SK-N-MC (cell line): ENCODE data around the gene NDFIP1.

Source experiments
- DNase-seq: peaks from one replicate; pipeline ENCODE4 v3.0.0-alpha.2; 2011; ENCODE audit warnings: low read depth, low spot score
- H3K27ac ChIP-seq: fragments of 200-600 bp; sonication (generic); 2 replicates; pipeline ENCODE4 v1.5.1; 2016; ENCODE audit warnings: mixed run types
- H3K36me3 ChIP-seq: fragments of 200-600 bp; sonication (generic); 2 replicates; pipeline ENCODE4 v1.6.1; 2017; ENCODE audit warnings: antibody characterized with exemption, low read length, mixed read lengths; ENCODE audit not compliant: insufficient read depth
- H3K4me3 ChIP-seq: fragments of 200-600 bp; sonication (generic); 2 replicates; pipeline ENCODE4 v1.5.1; 2016
- H3K9ac ChIP-seq: fragments of 200-600 bp; sonication (generic); 2 replicates; pipeline ENCODE4 v1.8.0; 2017; ENCODE audit warnings: mixed run types, mixed read lengths; ENCODE audit not compliant: insufficient read length
- H3K9me3 ChIP-seq: fragments of 200-600 bp; sonication (generic); 2 replicates; pipeline ENCODE4 v1.6.1; 2017; ENCODE audit warnings: low read depth, mild to moderate bottlenecking, antibody characterized with exemption, low read length, moderate library complexity, mixed read lengths
- EZH2 ChIP-seq: fragments of 200-600 bp; sonication (generic); IDR thresholded peaks from one replicate; pipeline ENCODE4 v1.6.1; 2017; ENCODE audit warnings: antibody characterized with exemption
- FOXP2 ChIP-seq: optimal IDR thresholded peaks from 2 replicates; pipeline ENCODE3; 2011; ENCODE audit warnings: mild to moderate bottlenecking, moderate library complexity; ENCODE audit not compliant: insufficient read depth; ENCODE audit errors: extremely low read length, control extremely low read depth
- POLR2AphosphoS5 ChIP-seq: IDR thresholded peaks from 2 replicates; pipeline ENCODE4 v1.6.1; 2012; ENCODE audit warnings: mild to moderate bottlenecking, low read depth, low read length, borderline replicate concordance

Gene NDFIP1

DNA sequence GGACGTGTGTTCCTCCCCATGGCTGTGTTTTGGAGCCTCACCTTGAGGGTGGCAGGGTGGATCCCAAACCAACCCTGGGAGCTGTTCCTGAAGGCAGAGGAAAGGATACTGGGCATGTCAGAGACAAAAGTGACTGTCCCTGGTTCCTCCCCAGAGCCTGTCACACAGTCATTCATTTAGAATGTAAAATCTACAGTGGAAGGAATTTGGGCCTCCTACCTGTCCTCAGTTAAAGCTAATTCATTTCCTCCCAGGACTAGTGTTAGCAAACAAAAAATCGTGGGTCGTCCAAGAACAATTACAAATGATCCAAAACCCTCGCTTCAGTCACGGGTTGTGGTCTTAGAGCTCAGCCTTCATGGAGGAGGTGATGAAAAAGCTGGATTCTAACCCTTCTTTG is 83.2 kb downstream of the NDFIP1 start:
- no peak overlapping the region for H3K27ac ChIP-seq
- DNase-seq = no peak
- H3K36me3 ChIP-seq = no peaks in the 10 kb centered on the region
- H3K9ac ChIP-seq = no peak overlapping the region
- no peak for TF ChIP-seq EZH2
- no peak for TF ChIP-seq FOXP2
- no peak for TF ChIP-seq POLR2AphosphoS5
- H3K4me3 ChIP-seq = no peak overlapping the region
- H3K9me3 ChIP-seq = no peaks in the 10 kb centered on the region

GRCh38 chr5:142192286-142193113 is 83.9 kb downstream of the NDFIP1 start:
- H3K4me3 ChIP-seq = no peak overlapping the region
- TF ChIP-seq POLR2AphosphoS5 = no peak
- TF ChIP-seq EZH2 = no peak
- no peak for TF ChIP-seq FOXP2
- DNase-seq = no peak
- H3K9ac ChIP-seq = no peak overlapping the region
- H3K36me3 ChIP-seq = no peaks in the 10 kb centered on the region
- H3K27ac ChIP-seq = no peak overlapping the region
- H3K9me3 ChIP-seq = no peaks in the 10 kb centered on the region

GRCh38 chr5:142193114-142193428 is 84.5 kb downstream of the NDFIP1 start:
- Histone ChIP-seq H3K27ac (no peak overlapping the region), H3K4me3 (no peak overlapping the region), H3K36me3 (no peaks in the 10 kb centered on the region), H3K9me3 (no peaks in the 10 kb centered on the region), H3K9ac (no peak overlapping the region)
- TF ChIP-seq POLR2AphosphoS5 (no peak), EZH2 (no peak), FOXP2 (no peak)
- DNase-seq = no peak

DNA sequence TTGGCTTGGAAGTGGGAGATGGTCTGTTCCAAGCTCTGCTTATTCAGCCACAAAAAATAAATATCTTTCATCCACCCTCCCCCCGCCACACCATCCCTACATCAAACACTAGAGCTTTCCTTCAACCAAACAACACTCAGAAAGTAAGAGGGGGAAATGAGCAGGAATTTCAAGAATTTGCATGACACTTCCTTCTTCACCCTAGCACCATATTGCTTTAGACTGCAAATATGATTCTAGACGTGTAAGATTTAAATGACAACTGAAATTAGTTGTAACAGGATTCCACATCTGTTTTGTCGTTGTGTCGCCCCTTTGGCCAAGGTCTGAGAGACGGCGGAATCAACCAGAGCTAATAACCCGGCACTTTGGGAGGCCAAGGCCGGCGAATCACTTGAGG is 88.5 kb downstream of the NDFIP1 start:
- H3K9ac ChIP-seq = no peak overlapping the region
- TF ChIP-seq EZH2 (no peak), FOXP2 (no peak), POLR2AphosphoS5 (no peak)
- no peak overlapping the region for H3K4me3 ChIP-seq
- H3K27ac ChIP-seq = no peak overlapping the region
- H3K9me3 ChIP-seq = no peaks in the 10 kb centered on the region
- DNase-seq = no peak
- H3K36me3 ChIP-seq = no peaks in the 10 kb centered on the region

GRCh38 chr5:142197781-142198180 is 89.2 kb downstream of the NDFIP1 start:
- Histone ChIP-seq H3K36me3 (no peaks in the 10 kb centered on the region), H3K9ac (no peak overlapping the region), H3K9me3 (no peaks in the 10 kb centered on the region), H3K4me3 (no peak overlapping the region), H3K27ac (no peak overlapping the region)
- TF ChIP-seq EZH2 (no peak), POLR2AphosphoS5 (no peak), FOXP2 (no peak)
- no peak for DNase-seq

- DNase-seq = no peak
- no peak overlapping the region for H3K27ac ChIP-seq
- no peak overlapping the region for H3K4me3 ChIP-seq
- H3K36me3 ChIP-seq = no peaks in the 10 kb centered on the region
- H3K9me3 ChIP-seq = no peaks in the 10 kb centered on the region
- no peak overlapping the region for H3K9ac ChIP-seq
- TF ChIP-seq POLR2AphosphoS5 = no peak
- TF ChIP-seq FOXP2 = no peak
- TF ChIP-seq EZH2 = no peak
Measured at GRCh38 chr5:142199388-142199787, 90.8 kb downstream of the NDFIP1 start.

- Histone ChIP-seq H3K36me3 (no peaks in the 10 kb centered on the region), H3K27ac (no peak overlapping the region), H3K9me3 (no peaks in the 10 kb centered on the region), H3K4me3 (no peak overlapping the region), H3K9ac (no peak overlapping the region)
- no peak for DNase-seq
- TF ChIP-seq POLR2AphosphoS5 = no peak
- TF ChIP-seq FOXP2 = no peak
- TF ChIP-seq EZH2 = no peak
Measured at GRCh38 chr5:142200387-142200786, 91.8 kb downstream of the NDFIP1 start.

DNA sequence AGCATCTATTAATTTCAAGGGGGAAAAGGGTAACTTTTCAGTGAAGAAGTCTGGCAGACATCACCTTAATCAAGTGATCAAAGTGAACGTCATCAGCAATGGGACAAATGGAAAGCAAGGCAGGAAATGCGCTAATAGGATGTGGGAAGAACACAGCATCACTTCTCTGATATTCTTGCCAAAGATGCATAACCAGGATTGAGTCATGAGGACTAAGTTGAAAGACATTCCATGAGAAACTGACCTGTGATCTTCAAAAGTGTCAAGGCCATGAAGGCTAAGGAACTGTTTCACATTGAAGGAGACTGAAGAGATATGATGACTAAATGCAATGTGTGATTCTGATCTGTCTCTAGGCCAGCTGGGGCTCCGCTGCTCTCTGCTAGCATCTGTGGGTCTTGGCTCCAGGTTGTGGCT is 92.9 kb downstream of the NDFIP1 start:
- Histone ChIP-seq H3K4me3 (no peak overlapping the region), H3K9ac (no peak overlapping the region), H3K9me3 (no peaks in the 10 kb centered on the region), H3K27ac (no peak overlapping the region), H3K36me3 (no peaks in the 10 kb centered on the region)
- no peak for DNase-seq
- no peak for TF ChIP-seq POLR2AphosphoS5
- no peak for TF ChIP-seq EZH2
- no peak for TF ChIP-seq FOXP2

- Histone ChIP-seq H3K9ac (no peak overlapping the region), H3K27ac (no peak overlapping the region), H3K9me3 (no peaks in the 10 kb centered on the region), H3K4me3 (no peak overlapping the region), H3K36me3 (no peaks in the 10 kb centered on the region)
- TF ChIP-seq FOXP2 (no peak), EZH2 (no peak), POLR2AphosphoS5 (no peak)
- DNase-seq = no peak
Measured at GRCh38 chr5:142202282-142202681, 93.7 kb downstream of the NDFIP1 start.
